ENCODE data around the gene RB1. TPM values are rescaled to one million over a fixed set of nuclear protein-coding genes. Genes with fewer than 3 reads are reported as not detected.

RB1 gene
- total and polyA plus RNA-seq, 9 of the 15 experiments (the other 6 are each of a cell fraction or from before 2014, with no cell fraction given) = 5.0 to 23.8 (median 17.9) TPM

DNA sequence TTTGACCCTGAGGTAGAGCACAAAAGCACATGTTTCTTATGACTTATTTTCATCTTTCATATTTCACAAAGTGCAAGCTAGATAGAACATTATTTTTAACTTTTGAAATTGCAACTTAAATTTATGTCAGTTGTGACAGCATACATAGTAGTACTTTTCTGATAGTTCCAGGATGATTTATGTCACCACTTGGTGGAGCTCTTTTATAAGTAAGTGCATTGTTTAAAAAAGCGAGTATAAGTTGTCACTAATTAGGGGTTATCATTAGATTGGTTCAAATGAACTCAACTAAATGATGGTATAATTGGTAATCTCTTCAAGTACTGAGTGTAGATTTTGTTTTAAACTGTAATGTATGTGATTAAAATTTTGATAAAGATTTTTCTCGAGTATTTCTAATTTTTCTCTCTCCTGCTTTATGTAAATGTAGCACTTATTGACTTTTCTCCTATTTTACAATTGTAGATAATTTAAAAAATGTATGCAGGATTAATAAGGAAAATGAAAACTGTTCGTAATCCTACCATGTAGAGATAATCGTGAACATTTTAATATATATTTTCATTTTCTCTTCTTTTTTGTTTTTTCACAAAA lies 31.1 kb downstream of the RB1 start:
- intact Hi-C loops (cut with micrococcal nuclease) = loop anchor here (1.0 to 10.0 kb wide), 2 partner anchors 246 to 430 kb away; no protein-coding TSS in a partner anchor
- H3K4me3 ChIP-seq = no peak overlapping the region
- ChIA-PET CTCF (ENCODE audit: low intra/inter-chr PET ratio) (interaction anchor here (0.7 to 1.2 kb wide), 2 partner anchors 434 to 1129 kb away, joined by 3 read pairs; no protein-coding TSS in a partner anchor), POLR2A (interaction anchor here (0.6 to 1.3 kb wide), 2 partner anchors 12 to 22 kb away, joined by 3 to 4 read pairs; no protein-coding TSS in a partner anchor)
- BruUV-seq (replicated peaks) = no TSS peak
- H3K9me3 ChIP-seq (replicated peaks; ENCODE audit: control insufficient read depth, insufficient read depth, low read depth, low read length) = no peaks in the 10 kb centered on the region
- no peak overlapping the region for H2AFZ ChIP-seq (ENCODE audit: low read depth, low read length)
- no peaks in the 10 kb centered on the region for H3K79me2 ChIP-seq (ENCODE audit: control insufficient read depth, insufficient read depth, low read length)
- no peak overlapping the region; a peak in 1 of 4 replicates for H3K9ac ChIP-seq (ENCODE audit: insufficient read depth in 1 of 2, low read depth in 2 of 2, low read length in 2 of 2)
- no peaks in the 10 kb centered on the region for H4K20me1 ChIP-seq (replicated peaks; ENCODE audit: control insufficient read depth, insufficient read depth, low read length)
- H3K9me1 ChIP-seq (ENCODE audit: control insufficient read depth, insufficient read depth, low read length) = no peaks in the 10 kb centered on the region
- in situ Hi-C loops (cut with MboI) = loop anchor here (25.0 kb wide), 2 partner anchors 253 to 428 kb away; no protein-coding TSS in a partner anchor
- peak in 2 of 4 experiments; percentile 7 to 21 for DNase-seq (ENCODE audit: extremely low read depth in 1 of 4, low spot score in 3 of 4)
- no peaks in the 10 kb centered on the region for H3K27me3 ChIP-seq (ENCODE audit: control insufficient read depth in 2 of 2, insufficient read depth in 2 of 2, low read length in 2 of 2)
- H3K27ac ChIP-seq (ENCODE audit: extremely low read depth, low read depth, low read length) = no peak overlapping the region
- WGBS (ENCODE audit: insufficient coverage, low coverage, missing lambda C conversion rate) = 69% methylated on average over 4 of the region's 4 CpGs
- no peaks in the 10 kb centered on the region for H3K36me3 ChIP-seq (ENCODE audit: control insufficient read depth, insufficient read depth, low read length)
- no peaks in the 10 kb centered on the region for H3K4me1 ChIP-seq (replicated peaks in 1 of 2; ENCODE audit: control insufficient read depth in 2 of 2, insufficient read depth in 2 of 2, low read length in 2 of 2)
- FAIRE-seq = no peak
- H3K4me2 ChIP-seq (ENCODE audit: insufficient read depth, low read length) = no peak overlapping the region
- ATAC-seq = peak; percentile 55; the same call in 1 of the 3 replicates
- TF ChIP-seq REST (IDR thresholded peaks at IDR 0.05; ENCODE audit: borderline replicate concordance) = 0 out of 2 replicates have a peak, but pooled peaks have one; percentile 27
- no peak for TF ChIP-seq REST (CRISPR knock-in tag; IDR thresholded peaks at IDR 0.05; ENCODE audit: low read depth)
- no peak for TF ChIP-seq KLF1 (tag; IDR thresholded peaks at IDR 0.05)
- no peak for TF ChIP-seq CREM (IDR thresholded peaks at IDR 0.05; ENCODE audit: low read depth)
- TF ChIP-seq SMAD2 (IDR thresholded peaks at IDR 0.05; ENCODE audit: low read depth, low read length) = no peak
- no peak for TF ChIP-seq PBX2 (CRISPR knock-in tag; IDR thresholded peaks at IDR 0.05; ENCODE audit: low read depth)
- 0 out of 2 replicates have a peak, but pooled peaks have one; percentile 14 for TF ChIP-seq PBX2 (tag; conservative IDR thresholded peaks at IDR 0.05; ENCODE audit: low read depth)
- TF ChIP-seq RAD21 (CRISPR knock-in tag; conservative IDR thresholded peaks at IDR 0.05 in 1 of 2, IDR thresholded peaks at IDR 0.05 in 1 of 2) = peak in 1 of 2 experiments; percentile 66; a peak in 2 of 4 replicates

All from K562 (cell line).